GM10266 (cell line): ENCODE data around the gene KIF9.

ENCODE experiments used
- DNase-seq: peaks from one replicate; pipeline ENCODE4 v3.0.0; 2012; ENCODE audit errors: extremely low spot score
- TF ChIP-seq, protein P1 (sequence below): IDR thresholded peaks from 2 replicates; pipeline ENCODE4 v1.5.1; 2012; ENCODE audit warnings: mild to moderate bottlenecking, low read depth; ENCODE audit not compliant: control insufficient read depth, insufficient read depth; ENCODE audit errors: missing control alignments

Gene KIF9

DNA sequence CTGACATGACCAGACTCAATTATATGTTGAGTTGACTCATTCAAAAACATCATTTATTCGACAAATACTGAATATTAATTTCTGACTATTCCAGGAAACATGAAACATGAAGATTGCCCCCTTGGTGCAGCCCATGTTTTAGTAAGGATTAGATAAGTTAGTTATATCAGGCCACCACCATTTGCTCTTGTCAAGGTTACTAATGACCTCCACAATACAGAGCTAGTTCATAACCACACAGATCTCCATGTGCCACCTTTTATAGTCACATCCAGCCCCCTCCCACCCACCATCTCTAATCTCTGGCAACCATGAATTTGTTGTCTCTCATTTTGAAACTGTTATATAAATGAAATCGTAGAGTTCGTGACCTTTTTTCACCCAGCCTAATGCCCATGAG is 15.8 kb upstream of the KIF9 start:
- no peak for DNase-seq
- TF ChIP-seq, protein P1, sequence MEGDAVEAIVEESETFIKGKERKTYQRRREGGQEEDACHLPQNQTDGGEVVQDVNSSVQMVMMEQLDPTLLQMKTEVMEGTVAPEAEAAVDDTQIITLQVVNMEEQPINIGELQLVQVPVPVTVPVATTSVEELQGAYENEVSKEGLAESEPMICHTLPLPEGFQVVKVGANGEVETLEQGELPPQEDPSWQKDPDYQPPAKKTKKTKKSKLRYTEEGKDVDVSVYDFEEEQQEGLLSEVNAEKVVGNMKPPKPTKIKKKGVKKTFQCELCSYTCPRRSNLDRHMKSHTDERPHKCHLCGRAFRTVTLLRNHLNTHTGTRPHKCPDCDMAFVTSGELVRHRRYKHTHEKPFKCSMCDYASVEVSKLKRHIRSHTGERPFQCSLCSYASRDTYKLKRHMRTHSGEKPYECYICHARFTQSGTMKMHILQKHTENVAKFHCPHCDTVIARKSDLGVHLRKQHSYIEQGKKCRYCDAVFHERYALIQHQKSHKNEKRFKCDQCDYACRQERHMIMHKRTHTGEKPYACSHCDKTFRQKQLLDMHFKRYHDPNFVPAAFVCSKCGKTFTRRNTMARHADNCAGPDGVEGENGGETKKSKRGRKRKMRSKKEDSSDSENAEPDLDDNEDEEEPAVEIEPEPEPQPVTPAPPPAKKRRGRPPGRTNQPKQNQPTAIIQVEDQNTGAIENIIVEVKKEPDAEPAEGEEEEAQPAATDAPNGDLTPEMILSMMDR, result no peak

DNA sequence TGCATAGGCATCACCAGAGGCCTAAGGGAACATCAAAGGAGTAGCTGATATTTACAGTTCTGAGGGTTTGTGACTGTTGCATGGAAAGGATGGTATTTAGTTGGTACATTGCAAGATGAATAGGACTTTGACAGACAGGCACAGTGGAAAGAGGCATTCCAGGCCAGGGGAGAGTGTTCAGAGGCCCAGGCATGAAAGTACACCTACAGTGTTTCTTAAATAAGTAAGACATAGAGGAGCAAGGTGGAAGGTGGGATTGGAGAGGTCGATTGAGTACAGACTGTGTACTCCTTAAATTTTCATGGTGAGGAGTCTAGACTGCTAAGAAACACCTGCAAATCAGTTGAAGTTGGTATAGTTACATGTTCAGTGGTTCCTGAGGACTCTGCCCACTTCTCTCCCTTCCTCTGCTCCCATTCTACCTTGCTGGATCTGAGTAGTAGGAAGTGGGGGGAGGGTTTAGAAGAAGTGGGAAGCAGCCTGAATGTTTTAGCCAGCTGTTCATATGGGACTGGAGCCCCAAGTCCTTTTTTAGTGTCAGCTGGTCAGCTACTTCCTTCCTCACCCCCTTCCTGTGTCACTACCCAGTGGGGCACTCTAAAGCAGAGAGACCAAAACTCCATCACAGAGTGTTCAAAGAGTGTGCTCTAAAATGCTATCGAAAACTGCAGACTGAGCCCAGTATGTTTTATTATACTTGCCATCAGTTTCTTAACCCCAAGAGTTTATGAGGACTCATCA is 14.1 kb upstream of the KIF9 start:
- DNase-seq, result no peak
- TF ChIP-seq, protein P1, result no peak

GRCh38 chr3:47295976-47296375 is 13.4 kb upstream of the KIF9 start:
- no peak for DNase-seq
- TF ChIP-seq, protein P1, result no peak

DNA sequence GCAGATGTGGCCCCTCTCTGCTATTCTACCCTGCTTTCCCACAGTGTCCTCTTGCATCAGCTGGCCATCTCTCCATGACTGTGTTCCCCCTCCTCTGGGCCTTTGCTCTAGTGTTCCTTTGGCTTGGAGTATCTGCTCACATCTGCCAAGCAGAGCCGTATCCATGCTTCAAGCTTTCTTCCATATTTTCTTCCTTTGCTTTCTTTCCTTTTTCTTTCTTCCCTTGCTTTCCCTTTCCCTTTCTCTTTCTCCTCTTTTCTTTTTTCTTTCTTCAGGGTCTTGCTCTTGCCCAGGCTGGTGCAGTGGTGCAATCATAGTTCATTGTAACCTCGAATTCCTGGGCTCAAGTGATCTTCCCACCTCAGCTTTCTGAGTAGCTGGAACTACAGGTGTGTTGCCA is 12.7 kb upstream of the KIF9 start:
- TF ChIP-seq, protein P1, result no peak
- DNase-seq, result no peak

DNA sequence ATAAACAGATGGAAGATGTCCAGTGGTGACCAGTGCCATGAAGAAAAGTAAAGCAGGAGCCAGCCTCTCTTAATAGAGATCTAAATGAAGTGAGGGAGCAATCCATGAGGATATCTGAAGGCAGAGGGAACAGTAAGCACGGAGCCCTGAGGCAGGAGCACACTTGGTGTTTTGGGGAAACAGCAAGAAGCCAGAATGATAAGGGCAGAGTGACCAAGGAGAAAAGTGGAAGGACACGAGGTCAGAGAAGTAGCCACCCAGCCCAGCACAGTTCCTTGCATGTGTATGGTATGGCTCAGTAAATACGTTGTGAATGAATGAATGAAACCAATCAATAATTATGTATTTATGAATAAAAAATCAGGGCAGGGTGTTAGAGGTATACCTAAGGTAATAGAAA is 11.8 kb upstream of the KIF9 start:
- TF ChIP-seq, protein P1, result no peak

GRCh38 chr3:47293822-47294221 is 11.2 kb upstream of the KIF9 start:
- TF ChIP-seq, protein P1, result no peak
- no peak for DNase-seq

More for the DNA sequence above, 11.8 kb upstream of the KIF9 start:
- no peak for DNase-seq

DNA sequence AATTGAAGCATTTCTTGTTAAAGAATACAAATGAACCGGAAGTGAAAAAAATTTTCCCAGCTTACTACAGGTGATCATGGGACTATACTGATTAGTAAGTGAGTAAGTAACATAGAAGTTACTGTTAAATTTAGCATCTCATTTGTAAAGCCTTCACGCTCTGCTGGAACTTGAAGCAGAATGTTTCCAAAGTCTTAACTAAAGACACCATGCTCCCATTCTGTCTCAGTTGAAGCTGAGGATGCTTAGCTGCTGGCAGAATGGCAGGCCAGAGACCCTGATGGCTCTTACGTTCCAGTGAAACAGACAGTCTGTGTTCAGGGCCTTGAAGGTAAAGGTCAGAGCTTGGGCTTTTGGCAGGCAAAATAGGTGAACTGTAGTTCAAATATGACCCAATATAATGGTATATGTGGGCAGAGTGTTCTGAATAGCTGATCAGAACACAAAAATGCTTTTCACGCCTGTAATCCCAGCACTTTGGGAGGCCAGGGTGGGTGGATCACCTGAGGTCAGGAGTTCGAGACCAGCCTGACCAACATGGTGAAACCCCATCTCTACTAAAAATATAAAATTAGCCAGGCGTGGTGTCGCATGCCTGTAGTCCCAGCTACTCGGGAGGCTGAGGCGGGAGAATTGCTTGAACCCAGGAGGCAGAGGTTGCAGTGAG is 9.3 kb upstream of the KIF9 start:
- peak; percentile 33 for DNase-seq
